Activated effector memory CD4-positive, alpha-beta T cell treated with anti-CD3 and anti-CD28 coated beads, Interleukin-2, amount 50 U/mL, for 16 hours (primary cell): ENCODE data around the gene RIPPLY3.

Experiments
- DNase-seq: peaks from one replicate; pipeline ENCODE4 v3.0.0-alpha.2; 2020

The RIPPLY3 gene

DNA sequence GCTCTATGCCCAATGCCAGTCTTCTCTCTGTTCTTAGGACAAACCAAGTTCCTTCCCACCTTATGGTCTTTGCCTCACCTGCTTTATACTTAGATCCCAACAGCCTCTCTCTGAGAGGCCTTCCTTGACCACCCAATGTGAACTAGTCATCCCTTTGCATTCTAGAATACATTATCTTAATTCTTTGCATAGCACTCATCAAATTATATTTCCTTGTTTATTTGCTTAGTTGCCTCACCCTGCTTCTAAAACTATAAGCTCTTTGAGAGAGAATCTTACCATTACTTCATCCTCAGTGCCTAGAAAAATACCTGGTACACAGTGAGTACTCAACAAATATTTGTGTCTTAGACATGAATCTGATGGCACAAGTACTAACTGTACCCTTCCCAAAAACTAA lies 58.3 kb downstream of the RIPPLY3 start:
- no peak for DNase-seq

DNA sequence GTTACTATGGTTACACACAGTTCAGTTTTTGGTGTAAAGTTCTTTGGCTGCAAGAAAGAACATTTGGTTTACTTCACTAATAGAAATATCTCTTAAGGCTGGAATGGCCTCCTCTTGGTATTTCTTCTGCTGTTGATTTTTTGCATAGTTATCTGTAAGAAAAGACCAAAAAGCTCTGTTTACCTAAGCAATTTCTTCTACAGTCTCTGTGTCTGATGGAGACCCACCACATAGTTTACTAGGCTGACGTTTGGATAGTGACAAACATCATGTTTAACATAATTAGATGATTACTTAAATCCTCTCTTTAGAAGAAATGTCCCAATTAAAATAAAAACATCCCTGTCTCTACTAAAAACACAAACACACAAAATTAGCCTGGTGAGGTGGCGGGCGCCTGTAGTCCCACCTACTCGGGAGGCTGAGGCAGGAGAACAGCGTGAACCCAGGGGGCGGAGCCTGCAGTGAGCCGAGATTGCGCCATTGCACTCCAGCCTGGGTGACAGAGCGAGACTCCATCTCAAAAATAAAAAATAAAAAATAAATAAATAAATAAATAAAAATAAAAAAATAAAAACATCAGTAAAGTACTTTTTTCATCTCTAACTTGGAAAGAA lies 59.2 kb downstream of the RIPPLY3 start:
- no peak for DNase-seq
